K562 (cell line): Measurements from ENCODE around the gene MAST3. TPM values are rescaled to one million over a fixed set of nuclear protein-coding genes. Genes with fewer than 3 reads are reported as not detected.

Experiments used
- BCL6 ChIP-seq: fragments of 250-450 bp; sonication (Bioruptor Pico); IDR thresholded peaks from 2 replicates; pipeline ENCODE4 v1.4.0; 2020
- CBX5 ChIP-seq: IDR thresholded peaks from 2 replicates; pipeline ENCODE4 v1.6.1; 2014; ENCODE audit warnings: low read depth, borderline replicate concordance
- CHD2 ChIP-seq: IDR thresholded peaks from 2 replicates; pipeline ENCODE4 v1.6.1; 2011; ENCODE audit warnings: low read depth, low read length
- DNMT1 ChIP-seq: fragments of 450-650 bp; IDR thresholded peaks from 2 replicates; pipeline ENCODE4 v1.6.1; 2016; ENCODE audit warnings: antibody characterized with exemption, mild to moderate bottlenecking
- EGR1 ChIP-seq: fragments of 450-650 bp; conservative IDR thresholded peaks from 2 replicates; pipeline ENCODE4 v1.6.1; 2017; ENCODE audit warnings: mild to moderate bottlenecking
- ESRRB ChIP-seq: fragments of 250-450 bp; sonication (Bioruptor Pico); IDR thresholded peaks from 2 replicates; pipeline ENCODE4 v1.5.0; 2020; ENCODE audit warnings: mild to moderate bottlenecking, moderate library complexity, borderline replicate concordance
- FIP1L1 ChIP-seq: fragments of 200-400 bp; formaldehyde crosslinking; IDR thresholded peaks from 2 replicates; pipeline ENCODE4 v1.6.1; 2018; ENCODE audit warnings: mild to moderate bottlenecking, low read depth, low read length; ENCODE audit not compliant: poor library complexity, severe bottlenecking
- HCFC1 ChIP-seq: IDR thresholded peaks from 2 replicates; pipeline ENCODE4 v1.6.1; 2012; ENCODE audit warnings: low read depth, low read length, improper control_type of control experiment
- PHF8 ChIP-seq: fragments of 200-600 bp; sonication (generic); IDR thresholded peaks from 2 replicates; pipeline ENCODE4 v1.6.1; 2012; ENCODE audit warnings: mixed run types, mild to moderate bottlenecking, inconsistent platforms, low read length, moderate library complexity, borderline replicate concordance
- PRMT5 ChIP-seq: sonication (generic); formaldehyde crosslinking; IDR thresholded peaks from 2 replicates; pipeline ENCODE4 v1.5.0; 2020; ENCODE audit warnings: missing genetic modification reagents
- SNRNP70 ChIP-seq: fragments of 200-400 bp; formaldehyde crosslinking; optimal IDR thresholded peaks from 2 replicates; pipeline ENCODE3; 2017; ENCODE audit warnings: low read depth, low read length
- SREBF1 ChIP-seq: fragments of 150-350 bp; IDR thresholded peaks from 2 replicates; pipeline ENCODE4 v1.6.1; 2014; ENCODE audit warnings: antibody characterized with exemption, low read depth, low read length, borderline replicate concordance
- ZNF124 ChIP-seq: sonication (generic); formaldehyde crosslinking; IDR thresholded peaks from 2 replicates; pipeline ENCODE4 v1.8.1; 2022; ENCODE audit warnings: missing genetic modification reagents
- ZZZ3 ChIP-seq: fragments of 450-650 bp; IDR thresholded peaks from 2 replicates; pipeline ENCODE4 v1.6.1; 2016; ENCODE audit warnings: antibody characterized with exemption, mild to moderate bottlenecking, moderate library complexity
- polyA plus RNA-seq, 8 experiments: library from polyadenylated mRNA; depleted of rRNA in 4 of 8; stranded (reverse) in 5 of 8; unstranded in 3 of 8; fragments of >200 nt; fragmentation: Nextera tagmentation in 2 of 8; fragmentation: Illumina TruSeq in 1 of 8; extraction: Ambion mirVana in 2 of 8; extraction: Trizol in 1 of 8; gene quantifications; 2 replicates each; pipeline versions ENCODE4 v1.2.1 to v1.2.3, GENCODE V29; 2011 to 2014; ENCODE audit warnings: inconsistent platforms in 1 of 8, missing spikeins in 1 of 8
- total RNA-seq, 7 experiments: library from RNA; depleted of rRNA in 6 of 7; stranded (reverse); fragments of >200 nt in 6 of 7; fragmentation: Illumina TruSeq in 2 of 7; extraction: Trizol in 2 of 7; gene quantifications; 2 replicates each; pipeline versions ENCODE4 v1.2.1 to v1.2.3, GENCODE V29; 2011 to 2021; ENCODE audit warnings: low replicate concordance in 1 of 7
- TF ChIP-seq, protein P1 (sequence below), 2 experiments: IDR thresholded peaks; 2 replicates each; pipeline ENCODE4 v1.6.1; 2011; ENCODE audit warnings: borderline replicate concordance in 1 of 2, control low read depth in 1 of 2, low read depth in 1 of 2, low read length in 1 of 2, mild to moderate bottlenecking in 1 of 2, mixed read lengths in 1 of 2, moderate library complexity in 1 of 2; ENCODE audit not compliant: insufficient read depth in 1 of 2, insufficient read length in 1 of 2, poor library complexity in 1 of 2, severe bottlenecking in 1 of 2; ENCODE audit errors: extremely low read depth in 1 of 2
- TF ChIP-seq, protein P2 (sequence below): IDR thresholded peaks from 2 replicates; pipeline ENCODE4 v1.6.1; 2012; ENCODE audit warnings: low read depth, low read length, improper control_type of control experiment, borderline replicate concordance
- TF ChIP-seq, protein P3 (sequence below): fragments of 150-350 bp; conservative IDR thresholded peaks from 2 replicates; pipeline ENCODE4 v1.6.1; 2014; ENCODE audit warnings: low read length
- TF ChIP-seq, protein P4 (sequence below): fragments of 450-650 bp; IDR thresholded peaks from 2 replicates; pipeline ENCODE4 v1.7.1; 2018; ENCODE audit warnings: mild to moderate bottlenecking, low read depth; ENCODE audit not compliant: partially characterized antibody

The MAST3 gene
- total and polyA plus RNA-seq, 9 of the 15 experiments (the other 6 are each of a cell fraction or from before 2014, with no cell fraction given), result 0.94 to 9.9 (median 2.4) TPM

DNA sequence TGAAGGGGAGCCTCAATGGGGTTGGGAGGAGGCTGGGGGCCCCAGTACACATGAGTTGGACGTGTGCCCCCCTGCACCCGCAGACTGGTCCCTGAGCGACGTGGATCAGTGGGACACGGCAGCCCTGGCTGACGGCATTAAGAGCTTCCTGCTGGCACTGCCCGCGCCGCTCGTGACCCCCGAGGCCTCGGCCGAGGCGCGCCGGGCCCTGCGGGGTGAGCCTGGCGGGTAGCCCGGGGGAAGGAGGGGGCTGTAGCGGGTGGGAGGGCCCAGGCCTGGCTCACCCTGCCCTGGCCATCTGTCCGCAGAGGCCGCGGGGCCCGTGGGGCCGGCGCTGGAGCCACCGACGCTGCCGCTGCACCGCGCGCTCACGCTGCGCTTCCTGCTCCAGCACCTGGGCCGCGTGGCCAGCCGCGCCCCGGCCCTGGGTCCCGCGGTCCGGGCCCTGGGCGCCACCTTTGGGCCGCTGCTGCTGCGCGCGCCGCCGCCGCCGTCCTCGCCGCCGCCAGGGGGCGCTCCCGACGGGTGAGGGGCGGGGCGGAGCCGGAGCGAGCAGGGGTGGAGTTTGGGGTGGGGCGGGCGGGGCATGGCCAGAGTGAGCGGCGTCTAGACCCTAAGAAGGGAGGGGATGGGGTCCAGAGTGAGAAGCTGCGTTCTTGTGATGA lies 63.5 kb downstream of the MAST3 start (continued):
- TF ChIP-seq ESRRB (CRISPR knock-in tag), result no peak
- TF ChIP-seq BCL6 (CRISPR knock-in tag), result no peak
- TF ChIP-seq ZNF124 (CRISPR knock-in tag), result no peak
- peak; percentile 32 for TF ChIP-seq HCFC1
- TF ChIP-seq EGR1, result no peak
- peak; percentile 44 for TF ChIP-seq FIP1L1
- TF ChIP-seq, protein P1, sequence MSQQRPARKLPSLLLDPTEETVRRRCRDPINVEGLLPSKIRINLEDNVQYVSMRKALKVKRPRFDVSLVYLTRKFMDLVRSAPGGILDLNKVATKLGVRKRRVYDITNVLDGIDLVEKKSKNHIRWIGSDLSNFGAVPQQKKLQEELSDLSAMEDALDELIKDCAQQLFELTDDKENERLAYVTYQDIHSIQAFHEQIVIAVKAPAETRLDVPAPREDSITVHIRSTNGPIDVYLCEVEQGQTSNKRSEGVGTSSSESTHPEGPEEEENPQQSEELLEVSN (IDR thresholded peaks at IDR 0.05; ENCODE audit: borderline replicate concordance in 1 of 2, extremely low read depth in 1 of 2, insufficient read depth in 1 of 2, insufficient read length in 1 of 2, low read depth in 1 of 2, low read length in 1 of 2, poor library complexity in 1 of 2, severe bottlenecking in 1 of 2), result peak; percentile 88 to 97
- TF ChIP-seq, protein P2, sequence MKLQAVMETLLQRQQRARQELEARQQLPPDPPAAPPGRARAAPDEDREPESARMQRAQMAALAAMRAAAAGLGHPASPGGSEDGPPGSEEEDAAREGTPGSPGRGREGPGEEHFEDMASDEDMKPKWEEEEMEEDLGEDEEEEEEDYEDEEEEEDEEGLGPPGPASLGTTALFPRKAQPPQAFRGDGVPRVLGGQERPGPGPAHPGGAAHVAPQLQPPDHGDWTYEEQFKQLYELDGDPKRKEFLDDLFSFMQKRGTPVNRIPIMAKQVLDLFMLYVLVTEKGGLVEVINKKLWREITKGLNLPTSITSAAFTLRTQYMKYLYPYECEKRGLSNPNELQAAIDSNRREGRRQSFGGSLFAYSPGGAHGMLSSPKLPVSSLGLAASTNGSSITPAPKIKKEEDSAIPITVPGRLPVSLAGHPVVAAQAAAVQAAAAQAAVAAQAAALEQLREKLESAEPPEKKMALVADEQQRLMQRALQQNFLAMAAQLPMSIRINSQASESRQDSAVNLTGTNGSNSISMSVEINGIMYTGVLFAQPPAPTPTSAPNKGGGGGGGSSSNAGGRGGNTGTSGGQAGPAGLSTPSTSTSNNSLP, result no peak
- TF ChIP-seq, protein P3, sequence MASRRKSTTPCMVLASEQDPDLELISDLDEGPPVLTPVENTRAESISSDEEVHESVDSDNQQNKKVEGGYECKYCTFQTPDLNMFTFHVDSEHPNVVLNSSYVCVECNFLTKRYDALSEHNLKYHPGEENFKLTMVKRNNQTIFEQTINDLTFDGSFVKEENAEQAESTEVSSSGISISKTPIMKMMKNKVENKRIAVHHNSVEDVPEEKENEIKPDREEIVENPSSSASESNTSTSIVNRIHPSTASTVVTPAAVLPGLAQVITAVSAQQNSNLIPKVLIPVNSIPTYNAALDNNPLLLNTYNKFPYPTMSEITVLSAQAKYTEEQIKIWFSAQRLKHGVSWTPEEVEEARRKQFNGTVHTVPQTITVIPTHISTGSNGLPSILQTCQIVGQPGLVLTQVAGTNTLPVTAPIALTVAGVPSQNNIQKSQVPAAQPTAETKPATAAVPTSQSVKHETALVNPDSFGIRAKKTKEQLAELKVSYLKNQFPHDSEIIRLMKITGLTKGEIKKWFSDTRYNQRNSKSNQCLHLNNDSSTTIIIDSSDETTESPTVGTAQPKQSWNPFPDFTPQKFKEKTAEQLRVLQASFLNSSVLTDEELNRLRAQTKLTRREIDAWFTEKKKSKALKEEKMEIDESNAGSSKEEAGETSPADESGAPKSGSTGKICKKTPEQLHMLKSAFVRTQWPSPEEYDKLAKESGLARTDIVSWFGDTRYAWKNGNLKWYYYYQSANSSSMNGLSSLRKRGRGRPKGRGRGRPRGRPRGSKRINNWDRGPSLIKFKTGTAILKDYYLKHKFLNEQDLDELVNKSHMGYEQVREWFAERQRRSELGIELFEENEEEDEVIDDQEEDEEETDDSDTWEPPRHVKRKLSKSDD, result no peak
- no peak for TF ChIP-seq ZZZ3
- TF ChIP-seq PHF8, result peak; percentile 67; the same call in 1 of the 2 replicates
- no peak for TF ChIP-seq CHD2
- no peak for TF ChIP-seq DNMT1
- no peak for TF ChIP-seq SREBF1
- TF ChIP-seq, protein P4, sequence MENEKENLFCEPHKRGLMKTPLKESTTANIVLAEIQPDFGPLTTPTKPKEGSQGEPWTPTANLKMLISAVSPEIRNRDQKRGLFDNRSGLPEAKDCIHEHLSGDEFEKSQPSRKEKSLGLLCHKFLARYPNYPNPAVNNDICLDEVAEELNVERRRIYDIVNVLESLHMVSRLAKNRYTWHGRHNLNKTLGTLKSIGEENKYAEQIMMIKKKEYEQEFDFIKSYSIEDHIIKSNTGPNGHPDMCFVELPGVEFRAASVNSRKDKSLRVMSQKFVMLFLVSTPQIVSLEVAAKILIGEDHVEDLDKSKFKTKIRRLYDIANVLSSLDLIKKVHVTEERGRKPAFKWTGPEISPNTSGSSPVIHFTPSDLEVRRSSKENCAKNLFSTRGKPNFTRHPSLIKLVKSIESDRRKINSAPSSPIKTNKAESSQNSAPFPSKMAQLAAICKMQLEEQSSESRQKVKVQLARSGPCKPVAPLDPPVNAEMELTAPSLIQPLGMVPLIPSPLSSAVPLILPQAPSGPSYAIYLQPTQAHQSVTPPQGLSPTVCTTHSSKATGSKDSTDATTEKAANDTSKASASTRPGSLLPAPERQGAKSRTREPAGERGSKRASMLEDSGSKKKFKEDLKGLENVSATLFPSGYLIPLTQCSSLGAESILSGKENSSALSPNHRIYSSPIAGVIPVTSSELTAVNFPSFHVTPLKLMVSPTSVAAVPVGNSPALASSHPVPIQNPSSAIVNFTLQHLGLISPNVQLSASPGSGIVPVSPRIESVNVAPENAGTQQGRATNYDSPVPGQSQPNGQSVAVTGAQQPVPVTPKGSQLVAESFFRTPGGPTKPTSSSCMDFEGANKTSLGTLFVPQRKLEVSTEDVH, result no peak
- no peak for TF ChIP-seq CBX5
- TF ChIP-seq SNRNP70, result no peak
- no peak for TF ChIP-seq PRMT5 (CRISPR knock-in tag)
